IgD-negative memory B cell (primary cell): Measurements from ENCODE around the gene CGB3. TPM values are rescaled to one million over a fixed set of nuclear protein-coding genes. Genes with fewer than 3 reads are reported as not detected.
"Not testable (repeated sequence)": the region's sequence is repeated elsewhere in the genome, so short reads cannot be mapped to it uniquely, and the experiment has no call there.

Source experiments
- H3K27ac Mint-ChIP-seq, 3 donors: one replicate each; pipeline ENCODE4 v1.8.0; 2020 to 2022; ENCODE audit warnings: mild to moderate bottlenecking in 3 of 3, mixed read lengths in 3 of 3, moderate library complexity in 1 of 3
- H3K27me3 Mint-ChIP-seq: one replicate; pipeline ENCODE4 v1.8.0; 2021; ENCODE audit warnings: mixed read lengths
- H3K36me3 Mint-ChIP-seq: one replicate; pipeline ENCODE4 v1.8.0; 2020; ENCODE audit warnings: mild to moderate bottlenecking, mixed read lengths
- H3K4me1 Mint-ChIP-seq, 3 donors: one replicate each; pipeline ENCODE4 v1.8.0; 2020 to 2022; ENCODE audit warnings: mixed read lengths in 3 of 3, mild to moderate bottlenecking in 1 of 3
- H3K4me3 Mint-ChIP-seq, 4 donors: one replicate each; pipeline ENCODE4 v1.8.0; 2020 to 2022; ENCODE audit warnings: mild to moderate bottlenecking in 4 of 4, mixed read lengths in 4 of 4, moderate library complexity in 3 of 4
- H3K9me3 Mint-ChIP-seq, 3 donors: one replicate each; pipeline ENCODE4 v1.8.0; 2020 to 2021; ENCODE audit warnings: mixed read lengths in 3 of 3, mild to moderate bottlenecking in 1 of 3
- polyA plus RNA-seq: library from polyadenylated mRNA; unstranded; fragments of 300-500 nt; fragmentation: Illumina TruSeq; gene quantifications from one replicate; pipeline ENCODE4 v1.2.3, GENCODE V29; 2021

Gene CGB3
- polyA plus RNA-seq, 1 donor from 2014 or later: not detected

GRCh38 chr19:49056902-49057596 lies 32.9 kb upstream of the CGB3 start:
- Mint-ChIP-seq H3K4me1 (peaks cover 4 to 14% (median 11%) of the 10 kb centered on the region in 3 donors), H3K27ac (peak overlapping the region in 1 of 3 donors; percentile 31), H3K4me3 (peak overlapping the region; percentile 77 to 93 (median 84)), H3K27me3 (peaks cover 40% of the 10 kb centered on the region)
- H3K9me3 Mint-ChIP-seq, H3K36me3 Mint-ChIP-seq: not testable (repeated sequence)

GRCh38 chr19:49056101-49056901 lies 32.2 kb upstream of the CGB3 start:
- Mint-ChIP-seq H3K4me1 (peaks cover 4 to 14% (median 11%) of the 10 kb centered on the region in 3 donors), H3K9me3 (no peaks in the 10 kb centered on the region), H3K27ac (peak overlapping the region in 1 of 3 donors; percentile 31), H3K4me3 (peak overlapping the region; percentile 77 to 93 (median 84)), H3K27me3 (peaks cover 35% of the 10 kb centered on the region), H3K36me3 (peaks cover 3% of the 10 kb centered on the region)

- not testable (repeated sequence) for H3K36me3 Mint-ChIP-seq, H3K4me1 Mint-ChIP-seq, H3K9me3 Mint-ChIP-seq, H3K27me3 Mint-ChIP-seq, H3K27ac Mint-ChIP-seq
- peak overlapping the region in 1 of 4 donors; percentile 5 for H3K4me3 Mint-ChIP-seq
Measured at GRCh38 chr19:49050376-49051033, 26.4 kb upstream of the CGB3 start.

- not testable (repeated sequence) for H3K36me3 Mint-ChIP-seq, H3K4me1 Mint-ChIP-seq, H3K27me3 Mint-ChIP-seq, H3K4me3 Mint-ChIP-seq, H3K9me3 Mint-ChIP-seq, H3K27ac Mint-ChIP-seq
Measured at GRCh38 chr19:49049834-49050233, 25.7 kb upstream of the CGB3 start.

GRCh38 chr19:49049011-49049410 lies 24.9 kb upstream of the CGB3 start, which contains the start of gene CGB8:
Gene CGB8 (minus strand): TSS chr19:49049111. CDS start chr19:49048739, 372 bp downstream.
- H3K27me3 Mint-ChIP-seq, H3K4me3 Mint-ChIP-seq, H3K4me1 Mint-ChIP-seq, H3K27ac Mint-ChIP-seq, H3K9me3 Mint-ChIP-seq, H3K36me3 Mint-ChIP-seq: not testable (repeated sequence)

GRCh38 chr19:49043548-49043947 lies 19.4 kb upstream of the CGB3 start, which contains the start of gene CGB5:
Gene CGB5 (plus strand): TSS chr19:49043848. CDS start chr19:49044210, 362 bp downstream.
- not testable (repeated sequence) for H3K27me3 Mint-ChIP-seq, H3K4me3 Mint-ChIP-seq, H3K27ac Mint-ChIP-seq, H3K36me3 Mint-ChIP-seq, H3K4me1 Mint-ChIP-seq, H3K9me3 Mint-ChIP-seq

GRCh38 chr19:49042666-49043065 lies 18.5 kb upstream of the CGB3 start:
- not testable (repeated sequence) for H3K4me1 Mint-ChIP-seq, H3K4me3 Mint-ChIP-seq, H3K36me3 Mint-ChIP-seq, H3K27me3 Mint-ChIP-seq, H3K27ac Mint-ChIP-seq, H3K9me3 Mint-ChIP-seq

GRCh38 chr19:49042177-49042576 lies 18.0 kb upstream of the CGB3 start:
- Mint-ChIP-seq H3K36me3 (peaks cover 2% of the 10 kb centered on the region), H3K27me3 (no peaks in the 10 kb centered on the region), H3K4me3 (no peak overlapping the region), H3K9me3 (no peaks in the 10 kb centered on the region), H3K4me1 (no peaks in the 10 kb centered on the region), H3K27ac (no peak overlapping the region)

- H3K27me3 Mint-ChIP-seq, H3K9me3 Mint-ChIP-seq, H3K27ac Mint-ChIP-seq, H3K36me3 Mint-ChIP-seq, H3K4me1 Mint-ChIP-seq, H3K4me3 Mint-ChIP-seq: not testable (repeated sequence)
Measured at GRCh38 chr19:49039736-49040135, 15.6 kb upstream of the CGB3 start.

- not testable (repeated sequence) for H3K36me3 Mint-ChIP-seq, H3K27ac Mint-ChIP-seq, H3K9me3 Mint-ChIP-seq, H3K4me3 Mint-ChIP-seq, H3K4me1 Mint-ChIP-seq, H3K27me3 Mint-ChIP-seq
Measured at GRCh38 chr19:49038557-49039276, 14.6 kb upstream of the CGB3 start.

- H3K4me3 Mint-ChIP-seq: not testable (repeated sequence)
Measured at GRCh38 chr19:49038111-49038510, 14.0 kb upstream of the CGB3 start.

GRCh38 chr19:49036815-49037214 lies 12.7 kb upstream of the CGB3 start, which contains the start of gene CGB1:
Gene CGB1 (minus strand): TSS chr19:49036895. CDS start chr19:49036711, 184 bp downstream.
- not testable (repeated sequence) for H3K9me3 Mint-ChIP-seq, H3K4me1 Mint-ChIP-seq, H3K27me3 Mint-ChIP-seq, H3K36me3 Mint-ChIP-seq, H3K4me3 Mint-ChIP-seq, H3K27ac Mint-ChIP-seq

More at GRCh38 chr19:49038111-49038510, 14.0 kb upstream of the CGB3 start:
- H3K4me1 Mint-ChIP-seq, H3K9me3 Mint-ChIP-seq, H3K27ac Mint-ChIP-seq, H3K36me3 Mint-ChIP-seq, H3K27me3 Mint-ChIP-seq: not testable (repeated sequence)

GRCh38 chr19:49031642-49032301 lies 7.6 kb upstream of the CGB3 start, which contains the start of gene CGB2:
Gene CGB2 (plus strand): TSS chr19:49031890. CDS start chr19:49032096, 206 bp downstream.
- H3K4me1 Mint-ChIP-seq, H3K9me3 Mint-ChIP-seq, H3K27ac Mint-ChIP-seq, H3K27me3 Mint-ChIP-seq, H3K4me3 Mint-ChIP-seq, H3K36me3 Mint-ChIP-seq: not testable (repeated sequence)

- not testable (repeated sequence) for H3K4me1 Mint-ChIP-seq
Measured at GRCh38 chr19:49030323-49030722, 6.2 kb upstream of the CGB3 start.

More at GRCh38 chr19:49030323-49030722, 6.2 kb upstream of the CGB3 start:
- not testable (repeated sequence) for H3K27ac Mint-ChIP-seq, H3K27me3 Mint-ChIP-seq, H3K4me3 Mint-ChIP-seq, H3K9me3 Mint-ChIP-seq, H3K36me3 Mint-ChIP-seq
